Measurements from ENCODE around the gene KIF26B.

KIF26B gene

GRCh38 chr1:245477941-245478340 is 323.2 kb downstream of the KIF26B start:
- DNase-seq = no peak

GRCh38 chr1:245480393-245481120 is 325.8 kb downstream of the KIF26B start:
- no peak for DNase-seq

- no peak for DNase-seq
Observed at GRCh38 chr1:245481261-245481660, 326.5 kb downstream of the KIF26B start.

- no peak for DNase-seq
Observed at GRCh38 chr1:245483247-245483646, 328.5 kb downstream of the KIF26B start.

- no peak for DNase-seq
Observed at GRCh38 chr1:245484176-245484575, 329.4 kb downstream of the KIF26B start.

- DNase-seq = no peak
Observed at GRCh38 chr1:245485996-245486395, 331.2 kb downstream of the KIF26B start.

GRCh38 chr1:245486775-245487470 is 332.1 kb downstream of the KIF26B start:
- DNase-seq = no peak

GRCh38 chr1:245488346-245489129 is 333.8 kb downstream of the KIF26B start:
- no peak for DNase-seq

GRCh38 chr1:245489838-245490237 is 335.1 kb downstream of the KIF26B start:
- DNase-seq = no peak

- DNase-seq = no peak
Observed at GRCh38 chr1:245493029-245493428, 338.2 kb downstream of the KIF26B start.

- no peak for DNase-seq
Observed at GRCh38 chr1:245495681-245496080, 340.9 kb downstream of the KIF26B start.

- no peak for DNase-seq
Observed at GRCh38 chr1:245500546-245500945, 345.8 kb downstream of the KIF26B start.

GRCh38 chr1:245501633-245502032 is 346.8 kb downstream of the KIF26B start:
- no peak for DNase-seq

- DNase-seq = no peak
Observed at GRCh38 chr1:245503548-245503947, 348.8 kb downstream of the KIF26B start.

GRCh38 chr1:245510144-245510543 is 355.4 kb downstream of the KIF26B start:
- DNase-seq = no peak

- no peak for DNase-seq
Observed at GRCh38 chr1:245512181-245512888, 357.6 kb downstream of the KIF26B start.

- no peak for DNase-seq
Observed at GRCh38 chr1:245512980-245513578, 358.3 kb downstream of the KIF26B start.

GRCh38 chr1:245516284-245516759 is 361.5 kb downstream of the KIF26B start:
- DNase-seq = no peak

GRCh38 chr1:245520611-245521010 is 365.8 kb downstream of the KIF26B start:
- no peak for DNase-seq

GRCh38 chr1:245526141-245526540 is 371.4 kb downstream of the KIF26B start:
- no peak for DNase-seq

- DNase-seq = no peak
Observed at GRCh38 chr1:245528258-245528635, 373.5 kb downstream of the KIF26B start.

- DNase-seq = no peak
Observed at GRCh38 chr1:245530937-245531336, 376.2 kb downstream of the KIF26B start.

GRCh38 chr1:245537992-245538391 is 383.2 kb downstream of the KIF26B start:
- no peak for DNase-seq

Measured in activated CD4-positive, alpha-beta T cell treated with anti-CD3 and anti-CD28 coated beads, Interleukin-2, amount 50 U/mL, for 4 hours (primary cell).